Kidney epithelial cell (primary cell): Measurements from ENCODE around the gene SLC25A48. TPM values are rescaled to one million over a fixed set of nuclear protein-coding genes. Genes with fewer than 3 reads are reported as not detected.

Source experiments
- DNase-seq: peaks from one replicate; pipeline ENCODE4 v3.0.0-alpha.2; 2010; ENCODE audit warnings: low read depth
- H3K27me3 ChIP-seq: 2 replicates; pipeline ENCODE4 v1.6.0; 2011; ENCODE audit warnings: low read length; ENCODE audit not compliant: control insufficient read depth, insufficient read depth
- H3K36me3 ChIP-seq: 2 replicates; pipeline ENCODE4 v1.5.1; 2011; ENCODE audit warnings: low read length; ENCODE audit not compliant: control insufficient read depth, insufficient read depth
- H3K4me3 ChIP-seq: 2 replicates; pipeline ENCODE4 v1.5.1; 2011; ENCODE audit warnings: low read depth, mild to moderate bottlenecking, control low read depth, low read length
- total RNA-seq: library from RNA; depleted of rRNA; stranded (reverse); fragments of >200 nt; gene quantifications from 2 replicates; pipeline ENCODE4 v1.2.3, GENCODE V29; 2015
- TF ChIP-seq, protein P1 (sequence below): IDR thresholded peaks from 2 replicates; pipeline ENCODE4 v1.5.1; 2011; ENCODE audit warnings: mild to moderate bottlenecking, moderate library complexity, low read length, control low read depth, inconsistent platforms; ENCODE audit not compliant: insufficient read depth, poor library complexity, severe bottlenecking

Gene SLC25A48
- total RNA-seq, 1 donor from 2014 or later, result not detected

- Histone ChIP-seq H3K36me3 (no peaks in the 10 kb centered on the region), H3K4me3 (no peak overlapping the region), H3K27me3 (peaks cover 11% of the 10 kb centered on the region)
- TF ChIP-seq, protein P1, sequence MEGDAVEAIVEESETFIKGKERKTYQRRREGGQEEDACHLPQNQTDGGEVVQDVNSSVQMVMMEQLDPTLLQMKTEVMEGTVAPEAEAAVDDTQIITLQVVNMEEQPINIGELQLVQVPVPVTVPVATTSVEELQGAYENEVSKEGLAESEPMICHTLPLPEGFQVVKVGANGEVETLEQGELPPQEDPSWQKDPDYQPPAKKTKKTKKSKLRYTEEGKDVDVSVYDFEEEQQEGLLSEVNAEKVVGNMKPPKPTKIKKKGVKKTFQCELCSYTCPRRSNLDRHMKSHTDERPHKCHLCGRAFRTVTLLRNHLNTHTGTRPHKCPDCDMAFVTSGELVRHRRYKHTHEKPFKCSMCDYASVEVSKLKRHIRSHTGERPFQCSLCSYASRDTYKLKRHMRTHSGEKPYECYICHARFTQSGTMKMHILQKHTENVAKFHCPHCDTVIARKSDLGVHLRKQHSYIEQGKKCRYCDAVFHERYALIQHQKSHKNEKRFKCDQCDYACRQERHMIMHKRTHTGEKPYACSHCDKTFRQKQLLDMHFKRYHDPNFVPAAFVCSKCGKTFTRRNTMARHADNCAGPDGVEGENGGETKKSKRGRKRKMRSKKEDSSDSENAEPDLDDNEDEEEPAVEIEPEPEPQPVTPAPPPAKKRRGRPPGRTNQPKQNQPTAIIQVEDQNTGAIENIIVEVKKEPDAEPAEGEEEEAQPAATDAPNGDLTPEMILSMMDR, result no peak
- DNase-seq, result no peak
Measured at GRCh38 chr5:135869935-135870334, 35.5 kb downstream of the SLC25A48 start.

DNA sequence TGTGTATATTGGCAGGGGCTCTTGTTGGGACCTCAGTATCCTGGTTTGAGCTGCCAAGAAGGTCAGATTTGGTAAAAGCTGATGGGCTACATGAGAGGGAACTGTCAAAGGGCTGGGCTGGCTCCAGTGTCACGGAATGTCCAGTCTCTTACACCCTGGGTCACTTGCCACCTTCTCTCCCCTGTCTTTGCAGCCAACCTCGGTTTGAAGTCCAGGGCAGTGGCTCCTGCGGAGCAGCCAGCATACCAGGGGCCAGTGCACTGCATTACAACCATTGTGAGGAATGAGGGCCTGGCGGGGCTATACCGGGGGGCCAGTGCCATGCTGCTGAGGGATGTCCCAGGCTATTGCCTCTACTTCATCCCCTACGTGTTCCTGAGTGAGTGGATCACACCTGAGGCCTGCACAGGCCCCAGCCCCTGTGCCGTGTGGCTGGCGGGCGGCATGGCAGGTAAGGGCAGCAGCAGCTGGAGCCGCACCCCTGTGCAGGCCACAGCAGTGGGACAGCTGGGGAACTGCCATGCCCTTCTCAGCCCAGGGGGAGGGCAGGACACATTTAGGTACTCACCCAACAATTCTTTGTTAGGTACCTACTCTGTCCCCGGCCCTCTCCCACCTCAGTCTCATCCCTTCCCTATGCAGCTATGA lies 36.9 kb downstream of the SLC25A48 start:
- Histone ChIP-seq H3K36me3 (no peaks in the 10 kb centered on the region), H3K27me3 (peaks cover 11% of the 10 kb centered on the region), H3K4me3 (no peak overlapping the region)
- DNase-seq, result no peak
- TF ChIP-seq, protein P1, result no peak

DNA sequence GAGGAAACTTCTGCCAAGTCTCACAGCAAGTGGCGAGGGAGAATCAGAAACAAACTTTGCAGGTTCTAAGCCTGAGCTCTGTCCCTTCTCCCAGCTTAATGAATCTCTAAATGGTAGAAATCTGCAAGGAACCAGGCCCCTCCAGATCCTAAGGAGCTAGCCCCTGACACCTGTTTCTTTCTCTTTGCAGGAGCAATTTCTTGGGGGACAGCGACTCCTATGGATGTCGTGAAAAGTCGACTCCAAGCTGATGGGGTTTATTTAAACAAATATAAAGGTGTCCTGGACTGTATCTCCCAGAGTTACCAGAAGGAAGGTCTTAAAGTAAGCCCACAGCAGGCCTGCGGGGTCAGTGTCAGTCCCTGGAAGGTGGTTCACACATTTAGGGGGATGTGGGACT lies 39.4 kb downstream of the SLC25A48 start:
- Histone ChIP-seq H3K27me3 (peaks cover 11% of the 10 kb centered on the region), H3K36me3 (no peaks in the 10 kb centered on the region), H3K4me3 (no peak overlapping the region)
- TF ChIP-seq, protein P1, result no peak
- no peak for DNase-seq

GRCh38 chr5:135874461-135874860 lies 40.0 kb downstream of the SLC25A48 start:
- TF ChIP-seq, protein P1, result no peak
- H3K36me3 ChIP-seq, result no peaks in the 10 kb centered on the region
- no peak overlapping the region for H3K4me3 ChIP-seq
- DNase-seq, result no peak
- peaks cover 9% of the 10 kb centered on the region for H3K27me3 ChIP-seq

GRCh38 chr5:135875567-135875966 lies 41.1 kb downstream of the SLC25A48 start:
- TF ChIP-seq, protein P1, result no peak
- DNase-seq, result no peak
- no peaks in the 10 kb centered on the region for H3K36me3 ChIP-seq
- H3K27me3 ChIP-seq, result peaks cover 6% of the 10 kb centered on the region
- no peak overlapping the region for H3K4me3 ChIP-seq

- H3K36me3 ChIP-seq, result no peaks in the 10 kb centered on the region
- TF ChIP-seq, protein P1, result no peak
- peaks cover 6% of the 10 kb centered on the region for H3K27me3 ChIP-seq
- DNase-seq, result no peak
- H3K4me3 ChIP-seq, result no peak overlapping the region
Measured at GRCh38 chr5:135876146-135876545, 41.7 kb downstream of the SLC25A48 start.
